Measurements from ENCODE around the gene MIOX. TPM values are rescaled to one million over a fixed set of nuclear protein-coding genes. Genes with fewer than 3 reads are reported as not detected.

MIOX gene
- total and polyA plus RNA-seq, 9 of the 15 experiments (the other 6 are each of a cell fraction or from before 2014, with no cell fraction given): 0.08 TPM; not detected in 8

GRCh38 chr22:50525104-50525857 is 38.6 kb downstream of the MIOX start, which contains the start of gene SCO2 (continued):
- TF ChIP-seq ZBTB11 (CRISPR knock-in tag; IDR thresholded peaks at IDR 0.05) (peak in 1 of 3 experiments; percentile 26; a peak in 2 of 6 replicates), PURB (CRISPR knock-in tag; IDR thresholded peaks at IDR 0.05; ENCODE audit: low read depth) (no peak), ZBTB40 (IDR thresholded peaks at IDR 0.05) (no peak), ZBTB40 (CRISPR knock-in tag; IDR thresholded peaks at IDR 0.05) (no peak), ZKSCAN3 (CRISPR knock-in tag; IDR thresholded peaks at IDR 0.05) (no peak), ZNF785 (CRISPR knock-in tag; IDR thresholded peaks at IDR 0.05) (no peak), CHAMP1 (IDR thresholded peaks at IDR 0.05) (no peak), RBM39 (optimal IDR thresholded peaks at IDR 0.05; ENCODE audit: low read depth, low read length) (no peak), ZNF143 (CRISPR knock-in tag; IDR thresholded peaks at IDR 0.05) (peak; percentile 71), ATF7 (IDR thresholded peaks at IDR 0.05) (peak; percentile 37; the same call in 1 of the 2 replicates), CEBPG (CRISPR knock-in tag; IDR thresholded peaks at IDR 0.05) (no peak), CEBPG (tag; conservative IDR thresholded peaks at IDR 0.05 in 1 of 2, IDR thresholded peaks at IDR 0.05 in 1 of 2) (no peak)
